Muscle of arm (tissue), 14 donors: ENCODE results near the gene NT5M. TPM values are rescaled to one million over a fixed set of nuclear protein-coding genes. Genes with fewer than 3 reads are reported as not detected.
"Not testable (repeated sequence)": the region's sequence is repeated elsewhere in the genome, so short reads cannot be mapped to it uniquely, and the experiment has no call there.

Experiments
- DNase-seq: peaks from one replicate; pipeline ENCODE4 v3.0.0-alpha.2; 2013
- long read RNA-seq, 11 donors: transcript quantifications; one replicate each; lab custom pipeline, GENCODE V29; 2026
- polyA plus RNA-seq, 12 donors: library from polyadenylated mRNA; unstranded; fragments of 120-200 nt; gene quantifications; one replicate each; pipeline ENCODE4 v1.2.1, GENCODE V29; 2013; ENCODE audit not compliant: insufficient read length in 12 of 12

NT5M gene
- 1 to 10 TPM in 10 of 12 donors, not detected in 2; 3.7 to 7.9 (median 5.7) TPM for polyA plus RNA-seq
- long read RNA-seq, donor 1, partial matches to known transcripts: 0 of 2 reads
- long read RNA-seq, donor 1, other reads (novel, unspliced or antisense): 0 of 2 reads
- long read RNA-seq, donor 2, partial matches to known transcripts: 0 of 1 reads
- long read RNA-seq, donor 2, other reads (novel, unspliced or antisense): 0 of 1 reads
- long read RNA-seq, donor 3, partial matches to known transcripts: 0 of 1 reads
- long read RNA-seq, donor 3, other reads (novel, unspliced or antisense): 0 of 1 reads
- long read RNA-seq, donor 4: 0 reads
- long read RNA-seq, donor 5, partial matches to known transcripts: 0 of 4 reads
- long read RNA-seq, donor 5, other reads (novel, unspliced or antisense): 0 of 4 reads
- long read RNA-seq, donor 6: 0 reads
- long read RNA-seq, donor 7, partial matches to known transcripts: 0 of 2 reads
- long read RNA-seq, donor 7, other reads (novel, unspliced or antisense): 0 of 2 reads
- long read RNA-seq, donor 8, transcript NT5M-201 (5 exons, 1,617 nt): major isoform, 6 of 24 reads
- long read RNA-seq, donor 8, partial matches to known transcripts: 16 of 24 reads
- long read RNA-seq, donor 8, other reads (novel, unspliced or antisense): 0 of 24 reads
- long read RNA-seq, donor 9: 0 reads
- long read RNA-seq, donor 10, partial matches to known transcripts: 0 of 1 reads
- long read RNA-seq, donor 10, other reads (novel, unspliced or antisense): 0 of 1 reads
- long read RNA-seq, donor 11, partial matches to known transcripts: 0 of 4 reads
- long read RNA-seq, donor 11, other reads (novel, unspliced or antisense): 0 of 4 reads

DNA sequence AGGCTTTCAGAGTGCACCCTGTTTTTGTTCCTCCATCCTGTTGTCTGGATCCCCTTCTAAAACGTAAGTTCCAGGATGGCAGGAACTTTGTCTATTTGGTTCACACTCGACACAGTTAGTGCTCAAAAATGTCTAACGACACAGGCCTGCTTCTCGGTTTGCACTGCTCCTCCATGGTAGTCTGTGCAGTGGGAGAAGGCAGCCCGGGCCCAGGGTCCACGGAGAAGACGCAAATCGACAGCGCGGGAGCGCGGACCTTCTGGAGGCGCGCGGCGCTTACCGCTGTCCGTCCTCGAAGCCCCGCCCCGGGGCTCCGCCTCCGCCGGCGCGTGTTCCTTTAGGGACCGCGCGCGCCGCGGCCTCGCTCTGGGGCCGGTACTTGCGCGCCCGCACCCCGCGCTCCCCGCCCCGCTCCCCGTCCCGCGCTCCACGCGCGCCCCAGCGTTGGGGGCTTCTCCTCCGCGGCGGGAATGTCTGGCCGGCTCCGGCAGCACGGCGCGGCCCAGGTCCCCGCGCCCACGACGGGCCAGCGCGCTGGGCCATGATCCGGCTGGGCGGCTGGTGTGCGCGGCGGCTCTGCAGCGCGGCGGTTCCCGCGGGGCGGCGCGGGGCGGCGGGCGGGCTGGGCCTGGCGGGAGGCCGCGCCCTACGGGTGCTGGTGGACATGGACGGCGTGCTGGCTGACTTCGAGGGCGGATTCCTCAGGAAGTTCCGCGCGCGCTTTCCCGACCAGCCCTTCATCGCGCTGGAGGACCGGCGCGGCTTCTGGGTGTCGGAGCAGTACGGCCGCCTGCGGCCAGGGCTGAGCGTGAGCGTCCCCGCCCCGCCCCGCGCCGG lies at the start of gene NT5M:
Gene NT5M (plus strand): TSS at position 364 of the 837 bp plus-strand sequence. CDS start 178 bp downstream, at position 542.
- peak; percentile 82 for DNase-seq

DNA sequence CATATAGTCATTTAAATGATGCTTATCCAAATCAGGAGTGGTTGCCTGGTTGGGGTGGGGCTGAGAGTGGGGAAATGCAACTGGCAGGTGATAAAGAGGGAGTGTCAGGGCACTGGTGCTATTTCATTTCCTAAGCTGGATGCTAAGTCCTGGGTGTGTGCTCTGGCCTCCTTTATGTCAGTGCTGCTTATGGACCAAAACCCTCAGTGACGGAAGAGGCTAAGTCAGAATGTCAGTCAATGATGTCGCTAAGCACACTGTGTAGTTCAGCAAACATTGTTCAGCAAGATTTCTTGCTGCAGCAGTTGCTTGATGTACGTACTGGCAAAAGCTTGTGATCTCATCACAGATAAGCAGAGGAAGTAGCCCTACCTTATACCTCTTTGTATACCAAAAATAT lies 49.8 kb upstream of the NT5M start:
- DNase-seq: no peak

DNA sequence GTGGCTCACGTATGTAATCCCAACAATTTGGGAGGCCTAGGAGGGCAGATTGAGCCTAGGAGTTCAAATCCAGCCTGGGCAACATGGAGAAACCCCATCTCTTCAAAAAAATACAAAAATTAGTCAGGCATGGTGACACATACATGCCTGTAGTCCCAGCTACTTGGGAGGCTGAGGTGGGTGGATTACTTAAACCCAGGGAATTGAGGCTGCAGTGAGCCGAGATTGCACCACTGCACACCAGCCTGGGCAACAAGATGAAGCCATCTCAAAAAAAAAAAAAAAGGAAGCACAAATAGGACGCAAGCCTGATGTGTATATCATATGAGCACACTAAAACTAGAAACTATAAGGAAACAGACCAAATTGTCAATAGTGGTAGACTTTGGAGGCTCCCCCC lies 49.1 kb upstream of the NT5M start:
- no peak for DNase-seq

DNA sequence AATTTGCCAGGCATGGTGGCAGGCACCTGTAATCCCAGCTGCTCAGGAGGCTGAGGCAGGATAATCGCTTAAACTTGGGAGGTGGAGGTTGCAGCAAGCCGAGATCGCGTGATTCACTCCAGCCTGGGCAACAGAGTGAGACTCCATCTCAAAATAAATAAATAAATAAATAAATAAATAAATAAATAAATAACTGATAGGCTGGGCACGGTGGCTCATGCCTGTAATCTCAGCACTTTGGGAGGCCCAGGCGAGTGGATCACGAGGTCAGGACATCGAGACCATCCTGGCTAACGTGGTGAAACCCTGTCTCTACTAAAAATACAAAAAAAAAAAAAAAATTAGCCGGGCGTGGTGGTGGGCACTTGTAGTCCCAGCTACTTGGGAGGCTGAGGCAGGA lies 47.5 kb upstream of the NT5M start:
- not testable (repeated sequence) for DNase-seq

DNA sequence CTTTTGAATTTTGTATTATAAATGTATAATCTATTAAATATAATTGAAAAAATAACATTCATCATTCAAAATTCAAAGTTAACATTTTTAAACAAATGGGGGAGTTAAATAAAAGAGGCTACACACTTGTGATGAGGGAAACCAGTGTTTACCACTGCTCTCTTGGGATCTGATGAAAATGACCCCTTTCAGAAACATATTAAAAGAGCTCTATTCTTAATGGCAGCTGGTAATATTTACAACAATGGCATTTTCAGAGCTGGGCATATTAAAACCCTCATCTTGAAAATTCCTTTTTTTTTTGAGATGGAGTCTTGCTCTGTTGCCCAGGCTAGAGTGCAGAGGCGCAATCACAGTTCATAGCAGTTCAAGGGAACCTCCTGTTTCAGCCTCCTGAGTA lies 46.9 kb upstream of the NT5M start:
- no peak for DNase-seq

DNA sequence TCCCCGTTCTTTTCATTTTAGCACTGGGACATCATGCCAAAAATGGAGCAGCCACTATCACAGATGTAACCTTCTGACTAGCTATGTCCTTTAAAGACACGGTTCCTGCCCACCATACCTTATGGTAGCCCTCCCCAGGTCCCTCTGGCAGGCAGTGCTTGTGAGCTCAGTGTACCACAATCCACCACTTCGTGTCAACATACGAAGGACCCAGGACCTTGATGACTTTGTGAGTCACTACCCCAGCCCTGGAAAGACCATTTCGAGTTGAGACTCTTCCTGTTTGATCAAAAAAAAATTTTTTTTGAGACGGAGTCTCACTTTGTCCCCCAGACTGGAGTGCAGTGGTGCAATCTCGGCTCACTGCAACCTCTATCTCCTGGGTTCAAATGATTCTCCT lies 45.2 kb upstream of the NT5M start:
- no peak for DNase-seq

DNA sequence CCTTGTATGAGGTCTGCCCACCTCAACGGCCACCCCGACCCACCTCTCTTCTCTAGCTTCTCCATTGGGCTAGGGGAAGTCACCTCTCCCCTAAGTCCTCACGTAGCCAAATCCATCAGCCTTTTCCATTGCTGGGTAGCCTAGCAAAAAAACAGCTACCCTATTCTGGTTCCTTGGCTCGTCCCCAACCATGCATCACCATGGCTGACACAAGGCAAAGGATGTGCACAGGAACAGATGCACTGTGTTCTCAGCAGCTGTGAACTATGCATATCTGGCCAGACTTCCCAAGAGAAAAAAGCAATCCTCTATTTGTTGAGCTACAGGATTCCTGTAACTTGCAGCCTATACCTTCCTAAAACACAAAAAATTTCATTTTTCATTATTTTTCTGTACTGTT lies 44.2 kb upstream of the NT5M start:
- DNase-seq: no peak

DNA sequence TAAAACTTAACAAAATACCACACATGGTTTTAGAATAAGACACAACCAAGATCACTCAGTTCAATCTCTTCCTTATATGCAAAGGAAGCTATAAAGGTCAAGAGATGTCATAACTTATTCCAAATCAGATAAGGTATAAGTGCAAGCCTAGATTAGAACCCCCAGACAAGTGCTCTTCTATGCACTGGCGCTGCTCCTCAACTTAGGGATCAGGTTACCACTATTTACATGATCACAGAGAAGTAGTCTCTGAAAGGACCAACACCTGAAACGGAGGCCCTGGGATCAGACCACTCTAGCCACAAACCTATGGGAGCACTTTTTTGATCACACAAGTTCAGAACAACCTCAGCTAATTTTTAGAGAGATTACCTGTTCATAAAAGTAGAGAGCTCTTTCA lies 38.7 kb upstream of the NT5M start:
- no peak for DNase-seq

DNA sequence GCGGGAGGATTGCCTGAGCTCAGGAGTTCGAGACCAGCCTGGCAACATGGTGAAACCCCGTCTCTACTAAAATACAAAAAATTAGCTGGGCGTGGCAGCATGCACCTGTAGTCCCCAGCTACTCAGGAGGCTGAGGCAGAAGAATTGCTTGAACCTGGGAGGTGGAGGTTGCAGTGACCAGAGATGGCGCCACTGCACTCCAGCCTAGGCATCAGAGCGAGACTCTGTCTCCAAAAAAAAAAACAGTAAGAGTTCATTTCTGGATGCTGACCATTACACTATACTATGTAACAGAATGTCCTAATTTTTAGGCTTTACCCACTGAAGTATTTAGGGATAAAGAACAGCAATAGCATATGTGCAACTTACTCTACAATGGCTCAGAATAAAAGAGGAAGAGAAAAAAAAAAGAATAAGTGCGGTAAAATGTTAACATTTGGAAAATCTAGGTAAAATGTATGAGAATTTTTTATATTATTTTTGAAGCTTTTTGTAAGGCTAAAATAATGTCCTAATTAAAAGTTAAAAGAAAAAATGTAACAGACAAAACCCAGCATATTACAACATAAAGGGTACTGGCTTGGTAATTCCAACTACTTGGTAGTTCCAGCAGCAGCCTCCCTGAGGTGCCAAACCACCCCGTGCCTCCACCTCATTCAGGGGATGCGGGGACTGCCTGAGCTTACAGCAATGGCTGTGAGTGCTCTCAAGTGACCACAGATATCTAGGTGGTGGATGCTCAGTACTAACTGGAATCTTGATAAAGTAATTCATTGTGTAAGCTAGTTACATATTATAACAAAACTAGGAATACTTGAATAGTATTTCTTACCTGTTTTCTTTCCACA lies 33.0 kb upstream of the NT5M start:
- no peak for DNase-seq

DNA sequence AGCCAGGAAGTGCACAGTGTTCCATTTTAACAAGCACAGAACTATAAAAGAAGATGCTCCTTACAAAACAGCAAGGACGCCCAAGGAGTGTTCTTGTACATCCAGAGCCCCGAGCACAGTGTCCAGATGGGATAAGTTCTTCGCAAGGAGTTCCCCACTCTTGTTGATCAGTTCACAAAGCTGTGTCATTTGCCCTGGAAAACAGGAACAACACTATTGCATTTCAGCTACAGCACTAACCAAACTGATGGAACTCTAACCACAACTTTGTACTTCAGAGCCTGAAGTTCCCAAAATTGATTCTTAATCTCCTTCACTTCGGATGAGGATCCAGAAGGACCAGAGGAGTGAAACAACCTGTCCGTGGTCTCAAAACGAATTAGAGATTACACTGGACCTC lies 27.2 kb upstream of the NT5M start:
- DNase-seq: no peak

DNA sequence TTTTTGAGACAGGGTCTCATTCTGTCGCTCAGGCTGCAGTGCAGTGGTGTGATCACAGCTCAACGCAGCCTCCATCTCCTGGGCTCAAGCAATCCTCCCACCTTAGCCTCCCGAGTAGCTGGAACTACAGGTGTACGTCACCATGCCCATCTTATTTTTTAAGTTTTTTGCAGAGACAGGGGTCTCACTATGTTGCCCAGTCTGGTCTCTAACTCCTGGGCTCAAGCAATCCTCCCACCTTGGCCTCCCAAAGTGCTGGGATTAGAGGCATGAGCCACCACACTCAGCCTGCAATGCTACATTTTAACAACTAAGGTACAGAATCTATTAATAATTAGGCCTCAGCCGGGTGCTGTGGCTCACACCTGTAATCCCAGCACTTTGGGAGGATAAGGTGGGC lies 25.7 kb upstream of the NT5M start:
- DNase-seq: not testable (repeated sequence)

DNA sequence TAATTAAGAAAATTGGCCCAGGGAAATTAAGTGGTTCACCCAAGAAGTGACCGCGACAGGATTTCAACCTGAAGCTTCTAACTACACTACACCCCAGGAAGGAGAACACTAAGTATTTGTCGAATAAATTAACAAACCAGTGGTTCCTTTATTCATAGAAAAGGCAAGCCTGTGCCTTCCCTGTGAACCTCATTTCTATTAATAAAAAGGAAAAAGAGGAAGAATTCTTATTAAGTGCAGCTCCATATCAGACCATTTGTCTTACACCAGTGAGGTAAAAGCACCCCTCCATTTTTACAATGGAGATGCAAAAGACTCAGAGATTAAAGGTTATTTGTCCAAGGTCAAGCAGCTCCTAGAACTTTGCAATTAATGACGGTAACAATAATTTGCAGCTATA lies 23.9 kb upstream of the NT5M start:
- no peak for DNase-seq

DNA sequence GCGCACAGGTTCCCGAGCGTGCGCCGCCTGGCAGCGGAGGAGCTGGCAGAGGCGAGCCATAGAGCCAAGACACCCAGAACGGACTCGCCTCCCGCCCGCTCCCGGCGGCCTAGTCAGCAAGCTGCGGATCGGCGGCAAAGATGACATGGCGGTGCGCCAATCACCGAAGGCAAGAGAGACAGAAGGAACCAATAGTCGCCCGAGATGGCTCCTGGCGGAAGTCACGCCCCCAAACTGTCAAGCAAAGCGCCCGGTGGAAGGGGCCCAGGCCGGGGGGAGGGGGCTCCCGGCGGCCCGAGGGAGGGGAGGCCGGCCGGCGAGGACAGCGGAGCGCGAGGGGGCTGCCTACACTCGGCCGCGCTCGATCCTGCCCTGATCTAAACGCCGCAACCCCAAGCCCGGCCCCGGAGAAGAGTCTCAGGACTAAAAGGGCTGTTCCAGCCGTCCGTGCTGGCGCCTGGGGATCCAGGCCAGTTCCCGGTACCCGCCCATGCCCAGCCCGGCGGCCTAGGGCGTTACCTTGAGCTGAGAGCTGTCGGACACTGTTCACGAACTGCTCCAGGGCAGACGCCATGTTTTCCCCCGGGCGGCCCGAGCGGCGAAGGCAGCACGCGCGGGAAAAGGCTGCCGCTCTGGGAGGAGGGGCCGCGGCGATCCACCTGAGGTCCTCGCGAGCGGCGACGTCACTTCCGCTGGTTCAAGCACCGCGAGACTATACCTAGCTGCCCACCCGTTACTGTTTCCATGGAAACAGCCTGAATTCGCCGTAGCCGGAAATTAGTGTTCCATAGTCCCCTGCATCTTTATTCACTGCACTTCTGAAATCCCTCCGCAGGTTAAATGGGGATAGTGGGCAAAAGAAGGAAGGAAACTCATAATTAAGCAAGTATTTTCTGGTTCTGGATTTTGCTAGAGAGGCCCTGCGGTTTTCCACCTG lies 22.3 kb upstream of the NT5M start, which contains the start of gene COPS3:
Gene COPS3 (minus strand): TSS at position 634 of the 937 bp plus-strand sequence. CDS start 60 bp downstream, at position 574.
- DNase-seq: peak; percentile 98

DNA sequence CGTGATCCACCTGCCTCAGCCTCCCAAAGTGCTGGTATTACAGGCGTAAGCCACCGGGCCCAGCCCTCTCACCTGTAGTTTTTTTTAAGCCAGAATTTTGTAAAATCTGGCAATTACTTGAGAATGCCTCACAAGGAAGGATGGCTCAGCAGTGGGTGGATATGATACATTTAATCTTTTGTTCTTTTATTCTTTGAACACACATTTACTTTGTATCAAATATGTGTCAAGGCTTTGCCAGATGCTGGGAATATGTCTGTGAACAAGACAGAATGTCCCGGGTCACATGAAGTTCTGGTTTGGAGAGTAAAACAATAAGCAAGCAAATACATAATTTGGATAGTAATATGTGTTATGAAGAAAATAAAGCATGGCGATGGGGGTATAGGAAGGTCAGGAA lies 17.2 kb upstream of the NT5M start:
- no peak for DNase-seq

DNA sequence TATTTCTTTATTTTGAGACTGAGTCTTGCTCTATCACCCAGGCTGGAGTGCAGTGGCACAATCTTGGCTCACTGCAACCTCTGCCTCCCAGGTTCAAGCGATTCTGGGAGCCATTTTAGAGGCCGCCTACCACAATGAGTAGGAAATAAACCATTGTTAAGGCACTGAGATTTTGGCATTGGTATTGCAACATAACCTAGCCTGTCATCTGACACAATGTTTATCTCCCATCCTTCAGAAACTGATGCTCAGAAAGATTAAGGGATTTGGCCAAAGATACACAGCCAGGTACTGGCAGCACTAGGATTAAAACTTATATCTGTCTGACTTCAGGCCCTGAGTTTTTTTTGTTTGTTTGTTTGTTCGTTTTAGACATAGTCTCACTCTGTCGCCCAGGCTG lies 14.1 kb upstream of the NT5M start:
- DNase-seq: no peak

DNA sequence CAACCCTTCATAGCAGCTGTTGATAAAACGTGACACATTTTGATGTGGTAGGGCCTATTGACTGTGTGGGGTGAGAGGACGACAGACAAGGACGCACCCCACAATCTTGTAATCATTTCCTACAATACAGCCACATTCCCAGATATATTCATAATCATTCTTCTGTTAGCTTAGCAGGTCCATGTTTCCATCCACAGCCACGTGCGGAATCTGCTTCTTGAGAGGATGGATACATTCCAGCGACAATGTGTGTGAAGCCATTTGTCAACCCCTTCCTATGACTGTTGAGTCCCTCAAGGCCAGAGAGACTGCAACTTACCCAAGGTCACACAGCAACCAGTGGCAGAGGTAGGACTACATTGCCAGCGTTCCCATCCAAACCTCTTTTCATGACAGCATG lies 13.5 kb upstream of the NT5M start:
- no peak for DNase-seq

DNA sequence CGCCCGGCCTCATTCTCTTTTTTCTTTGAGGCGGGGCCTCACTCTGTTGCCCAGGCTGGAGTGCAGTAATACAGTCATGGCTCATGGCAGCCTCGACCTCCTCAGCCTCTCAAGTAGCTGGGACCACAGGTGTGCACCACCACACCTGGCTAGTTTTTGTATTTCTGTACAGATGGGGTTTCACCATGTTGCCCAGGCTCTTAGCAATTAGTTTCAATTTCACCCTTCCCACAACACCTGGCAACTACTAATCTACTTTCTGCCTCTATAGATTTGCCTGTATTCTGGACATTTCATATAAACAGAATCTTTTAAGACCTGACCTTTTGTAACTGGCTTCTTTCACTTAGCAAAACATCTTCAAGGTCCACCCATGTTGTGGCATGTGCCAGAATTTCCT lies 8.0 kb upstream of the NT5M start:
- DNase-seq: no peak

DNA sequence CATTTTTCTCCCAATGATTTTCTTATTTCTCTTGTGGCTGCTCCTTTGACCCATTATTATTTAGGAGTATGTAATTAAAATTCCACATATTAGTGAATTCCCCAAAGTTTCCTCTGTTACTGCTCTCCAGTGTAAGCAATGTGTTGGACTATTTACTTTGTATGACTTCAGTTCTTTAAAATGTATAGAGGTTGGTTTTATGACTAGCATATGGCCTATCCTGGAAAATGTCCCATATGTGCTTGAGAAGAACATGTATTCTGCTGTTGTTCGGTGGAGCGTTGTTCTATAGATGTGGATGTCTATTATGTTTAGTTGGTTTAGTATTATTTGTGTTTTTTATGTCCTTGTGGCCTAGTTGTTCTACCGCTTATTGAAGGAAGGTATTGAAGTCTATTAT lies 6.0 kb upstream of the NT5M start:
- DNase-seq: peak; percentile 64

DNA sequence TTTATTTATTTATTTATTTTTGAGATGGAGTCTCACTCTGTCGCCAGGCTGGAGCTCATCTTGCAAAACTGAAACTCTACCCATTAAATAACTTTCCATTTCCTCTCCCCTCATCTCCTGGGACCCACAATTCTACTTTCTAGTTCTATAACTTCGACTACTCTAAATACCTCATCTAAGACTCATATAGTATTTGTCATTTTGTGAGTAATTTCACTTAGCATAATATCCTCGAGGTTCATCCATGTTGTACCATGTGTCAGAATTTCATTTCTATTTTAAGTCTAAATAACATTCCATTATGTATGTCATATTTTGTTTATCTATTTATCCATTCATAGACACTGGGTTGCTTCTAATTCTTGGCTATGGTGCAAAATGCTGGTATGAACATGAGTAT lies 5.1 kb upstream of the NT5M start:
- no peak for DNase-seq
